ENCODE results near the gene PSMC5. TPM values are rescaled to one million over a fixed set of nuclear protein-coding genes. Genes with fewer than 3 reads are reported as not detected.
"Not testable (repeated sequence)": the region's sequence is repeated elsewhere in the genome, so short reads cannot be mapped to it uniquely, and the experiment has no call there.

Gene PSMC5
- total RNA-seq, 1 donor from 2014 or later = 121 TPM

GRCh38 chr17:63838631-63839171, 11.5 kb downstream of the PSMC5 start:
- peak; percentile 97 for DNase-seq (ENCODE audit: low spot score)

- DNase-seq (ENCODE audit: low spot score) = no peak
Measured at GRCh38 chr17:63840591-63841349, 13.5 kb downstream of the PSMC5 start.

GRCh38 chr17:63841350-63842172, 14.3 kb downstream of the PSMC5 start:
- DNase-seq (ENCODE audit: low spot score) = peak; percentile 74

- peak; percentile 55 for DNase-seq (ENCODE audit: low spot score)
Measured at GRCh38 chr17:63842173-63842539, 14.9 kb downstream of the PSMC5 start.

GRCh38 chr17:63842540-63843386, 15.5 kb downstream of the PSMC5 start, which contains the start of gene SMARCD2:
Gene SMARCD2, minus strand, starts transcription at chr17:63842685. Its CDS starts 11 bp downstream, at chr17:63842674.
- peak; percentile 99 for DNase-seq (ENCODE audit: low spot score)

- peak; percentile 64 for DNase-seq (ENCODE audit: low spot score)
Measured at GRCh38 chr17:63843387-63843888, 16.2 kb downstream of the PSMC5 start.

- DNase-seq (ENCODE audit: low spot score) = no peak
Measured at GRCh38 chr17:63843910-63844677, 16.9 kb downstream of the PSMC5 start.

GRCh38 chr17:63845509-63845908, 18.3 kb downstream of the PSMC5 start:
- DNase-seq (ENCODE audit: low spot score) = no peak

- DNase-seq (ENCODE audit: low spot score) = no peak
Measured at GRCh38 chr17:63847525-63848249, 20.5 kb downstream of the PSMC5 start.

- peak; percentile 93 for DNase-seq (ENCODE audit: low spot score)
Measured at GRCh38 chr17:63848834-63849689, 21.8 kb downstream of the PSMC5 start.

GRCh38 chr17:63850401-63850800, 23.2 kb downstream of the PSMC5 start:
- no peak for DNase-seq (ENCODE audit: low spot score)

GRCh38 chr17:63853260-63853659, 26.0 kb downstream of the PSMC5 start:
- DNase-seq (ENCODE audit: low spot score) = no peak

- no peak for DNase-seq (ENCODE audit: low spot score)
Measured at GRCh38 chr17:63854709-63855108, 27.5 kb downstream of the PSMC5 start.

- no peak for DNase-seq (ENCODE audit: low spot score)
Measured at GRCh38 chr17:63855185-63855584, 28.0 kb downstream of the PSMC5 start.

GRCh38 chr17:63856425-63856824, 29.2 kb downstream of the PSMC5 start:
- DNase-seq (ENCODE audit: low spot score) = not testable (repeated sequence)

- DNase-seq (ENCODE audit: low spot score) = no peak
Measured at GRCh38 chr17:63859257-63859656, 32.0 kb downstream of the PSMC5 start.

GRCh38 chr17:63866625-63867024, 39.4 kb downstream of the PSMC5 start:
- DNase-seq (ENCODE audit: low spot score) = not testable (repeated sequence)

- DNase-seq (ENCODE audit: low spot score) = not testable (repeated sequence)
Measured at GRCh38 chr17:63869491-63870291, 42.5 kb downstream of the PSMC5 start.
